ENCODE results near the gene EHMT1.

DNA sequence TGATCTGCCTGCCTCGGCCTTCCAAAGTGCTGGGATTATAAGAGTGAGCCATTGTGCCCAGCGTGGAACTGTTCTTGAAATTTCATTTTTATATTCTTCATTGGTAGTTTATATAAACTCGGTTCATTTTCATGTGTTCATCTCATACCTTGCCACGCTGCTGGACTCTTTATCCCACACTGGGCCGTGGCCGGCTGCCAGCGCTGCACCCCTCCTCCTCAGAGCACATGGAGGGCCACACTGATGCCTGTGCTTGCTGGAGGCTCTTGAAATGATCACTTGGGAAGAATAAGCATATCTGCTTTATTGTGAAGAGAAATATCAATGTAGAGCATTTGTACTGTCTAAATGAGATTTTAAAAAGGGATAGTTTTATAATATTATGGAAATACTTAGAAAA is 69.5 kb downstream of the EHMT1 start:
- TF ChIP-seq, protein P1, sequence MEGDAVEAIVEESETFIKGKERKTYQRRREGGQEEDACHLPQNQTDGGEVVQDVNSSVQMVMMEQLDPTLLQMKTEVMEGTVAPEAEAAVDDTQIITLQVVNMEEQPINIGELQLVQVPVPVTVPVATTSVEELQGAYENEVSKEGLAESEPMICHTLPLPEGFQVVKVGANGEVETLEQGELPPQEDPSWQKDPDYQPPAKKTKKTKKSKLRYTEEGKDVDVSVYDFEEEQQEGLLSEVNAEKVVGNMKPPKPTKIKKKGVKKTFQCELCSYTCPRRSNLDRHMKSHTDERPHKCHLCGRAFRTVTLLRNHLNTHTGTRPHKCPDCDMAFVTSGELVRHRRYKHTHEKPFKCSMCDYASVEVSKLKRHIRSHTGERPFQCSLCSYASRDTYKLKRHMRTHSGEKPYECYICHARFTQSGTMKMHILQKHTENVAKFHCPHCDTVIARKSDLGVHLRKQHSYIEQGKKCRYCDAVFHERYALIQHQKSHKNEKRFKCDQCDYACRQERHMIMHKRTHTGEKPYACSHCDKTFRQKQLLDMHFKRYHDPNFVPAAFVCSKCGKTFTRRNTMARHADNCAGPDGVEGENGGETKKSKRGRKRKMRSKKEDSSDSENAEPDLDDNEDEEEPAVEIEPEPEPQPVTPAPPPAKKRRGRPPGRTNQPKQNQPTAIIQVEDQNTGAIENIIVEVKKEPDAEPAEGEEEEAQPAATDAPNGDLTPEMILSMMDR (IDR thresholded peaks at IDR 0.05), result no peak
- no peak for TF ChIP-seq POLR2A (IDR thresholded peaks at IDR 0.05; ENCODE audit: low read depth)
- TF ChIP-seq EP300 (IDR thresholded peaks at IDR 0.05), result no peak
- TF ChIP-seq POLR2AphosphoS5 (IDR thresholded peaks at IDR 0.05), result no peak

Data from esophagus muscularis mucosa (tissue), 4 donors.